Hepatocyte (in vitro differentiated cells): ENCODE data around the gene ORM1. TPM values are rescaled to one million over a fixed set of nuclear protein-coding genes. Genes with fewer than 3 reads are reported as not detected.

Source experiments
- DNase-seq: peaks from one replicate; pipeline ENCODE4 v3.0.0-alpha.2; 2016; ENCODE audit warnings: low spot score
- H2AFZ ChIP-seq: fragments of 200-600 bp; sonication (generic); 2 replicates; pipeline ENCODE4 v1.6.0; 2016; ENCODE audit warnings: antibody characterized with exemption, mild to moderate bottlenecking
- H3K27ac ChIP-seq: fragments of 200-600 bp; sonication (generic); 2 replicates; pipeline ENCODE4 v1.5.1; 2016; ENCODE audit warnings: mild to moderate bottlenecking
- H3K27me3 ChIP-seq: fragments of 200-600 bp; sonication (generic); 2 replicates; pipeline ENCODE4 v1.6.1; 2016
- H3K36me3 ChIP-seq: fragments of 200-600 bp; sonication (generic); replicated peaks from 2 replicates; pipeline ENCODE4 v1.5.1; 2016; ENCODE audit warnings: low read depth; ENCODE audit not compliant: insufficient read depth
- H3K4me1 ChIP-seq: fragments of 200-600 bp; sonication (generic); 2 replicates; pipeline ENCODE4 v1.5.1; 2016; ENCODE audit warnings: mild to moderate bottlenecking, moderate library complexity; ENCODE audit not compliant: insufficient read depth
- H3K4me2 ChIP-seq: fragments of 200-600 bp; sonication (generic); 2 replicates; pipeline ENCODE4 v1.6.0; 2016
- H3K4me3 ChIP-seq: fragments of 200-600 bp; sonication (generic); 2 replicates; pipeline ENCODE4 v1.5.1; 2016; ENCODE audit warnings: mild to moderate bottlenecking
- H3K79me2 ChIP-seq: fragments of 200-600 bp; sonication (generic); 2 replicates; pipeline ENCODE4 v1.6.0; 2017; ENCODE audit warnings: mild to moderate bottlenecking
- H3K9me2 ChIP-seq: fragments of 200-600 bp; sonication (generic); replicated peaks from 2 replicates; pipeline ENCODE4 v1.6.0; 2017; ENCODE audit warnings: mild to moderate bottlenecking; ENCODE audit not compliant: insufficient read depth
- H3K9me3 ChIP-seq: fragments of 200-600 bp; sonication (generic); 2 replicates; pipeline ENCODE4 v1.5.1; 2016; ENCODE audit warnings: low read depth, mild to moderate bottlenecking
- H4K20me1 ChIP-seq: fragments of 200-600 bp; sonication (generic); 2 replicates; pipeline ENCODE4 v1.6.0; 2016; ENCODE audit warnings: mild to moderate bottlenecking; ENCODE audit not compliant: insufficient read depth, poor library complexity, severe bottlenecking
- EZH2 ChIP-seq: fragments of 200-600 bp; sonication (generic); IDR thresholded peaks from 2 replicates; pipeline ENCODE4 v1.6.1; 2016; ENCODE audit warnings: antibody characterized with exemption, mild to moderate bottlenecking, borderline replicate concordance
- EZH2phosphoT487 ChIP-seq: fragments of 200-600 bp; sonication (generic); IDR thresholded peaks from one replicate; pipeline ENCODE4 v1.6.1; 2018; ENCODE audit warnings: antibody characterized with exemption, mild to moderate bottlenecking, low read depth, moderate library complexity; ENCODE audit not compliant: unreplicated experiment, severe bottlenecking
- WGBS: methylation state at CpG from one replicate; pipeline ENCODE4 v1.1.6; 2016; ENCODE audit warnings: low lambda C conversion rate; ENCODE audit errors: missing lambda C conversion rate; 5-methylcytosine and 5-hydroxymethylcytosine counted together
- polyA plus RNA-seq: library from polyadenylated mRNA; unstranded; fragments of >200 nt; fragmentation: Nextera tagmentation; extraction: Ambion mirVana; gene quantifications from 2 replicates; pipeline ENCODE4 v1.2.1, GENCODE V29; 2016
- total RNA-seq: library from RNA; depleted of rRNA; stranded (reverse); fragments of >200 nt; gene quantifications from 2 replicates; pipeline ENCODE4 v1.2.3, GENCODE V29; 2014
- TF ChIP-seq, protein P1 (sequence below): fragments of 200-600 bp; sonication (generic); IDR thresholded peaks from 2 replicates; pipeline ENCODE4 v1.5.1; 2016; ENCODE audit warnings: antibody characterized with exemption, mild to moderate bottlenecking; ENCODE audit not compliant: poor library complexity

The ORM1 gene
- total and polyA plus RNA-seq, 2 experiments from 2014 or later = 472 to 976 TPM

- no peak for DNase-seq
- no peaks in the 10 kb centered on the region for H4K20me1 ChIP-seq
- H3K4me1 ChIP-seq = no peaks in the 10 kb centered on the region
These were observed 10.4 kb upstream of the ORM1 start for GRCh38 chr9:114312513-114312875.

GRCh38 chr9:114313186-114313585 is 9.7 kb upstream of the ORM1 start:
- H3K27ac ChIP-seq = no peak overlapping the region
- H3K79me2 ChIP-seq = no peaks in the 10 kb centered on the region
- H3K4me1 ChIP-seq = peaks cover 2% of the 10 kb centered on the region
- no peak overlapping the region for H2AFZ ChIP-seq
- TF ChIP-seq EZH2phosphoT487 (no peak), EZH2 (no peak)
- TF ChIP-seq, protein P1, sequence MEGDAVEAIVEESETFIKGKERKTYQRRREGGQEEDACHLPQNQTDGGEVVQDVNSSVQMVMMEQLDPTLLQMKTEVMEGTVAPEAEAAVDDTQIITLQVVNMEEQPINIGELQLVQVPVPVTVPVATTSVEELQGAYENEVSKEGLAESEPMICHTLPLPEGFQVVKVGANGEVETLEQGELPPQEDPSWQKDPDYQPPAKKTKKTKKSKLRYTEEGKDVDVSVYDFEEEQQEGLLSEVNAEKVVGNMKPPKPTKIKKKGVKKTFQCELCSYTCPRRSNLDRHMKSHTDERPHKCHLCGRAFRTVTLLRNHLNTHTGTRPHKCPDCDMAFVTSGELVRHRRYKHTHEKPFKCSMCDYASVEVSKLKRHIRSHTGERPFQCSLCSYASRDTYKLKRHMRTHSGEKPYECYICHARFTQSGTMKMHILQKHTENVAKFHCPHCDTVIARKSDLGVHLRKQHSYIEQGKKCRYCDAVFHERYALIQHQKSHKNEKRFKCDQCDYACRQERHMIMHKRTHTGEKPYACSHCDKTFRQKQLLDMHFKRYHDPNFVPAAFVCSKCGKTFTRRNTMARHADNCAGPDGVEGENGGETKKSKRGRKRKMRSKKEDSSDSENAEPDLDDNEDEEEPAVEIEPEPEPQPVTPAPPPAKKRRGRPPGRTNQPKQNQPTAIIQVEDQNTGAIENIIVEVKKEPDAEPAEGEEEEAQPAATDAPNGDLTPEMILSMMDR = no peak
- no peaks in the 10 kb centered on the region for H3K27me3 ChIP-seq
- DNase-seq = no peak
- no peaks in the 10 kb centered on the region for H3K36me3 ChIP-seq
- 92% methylated on average over 8 of the region's 8 CpGs for WGBS
- no peak overlapping the region for H3K4me3 ChIP-seq
- no peaks in the 10 kb centered on the region for H3K9me3 ChIP-seq
- H4K20me1 ChIP-seq = no peaks in the 10 kb centered on the region
- H3K4me2 ChIP-seq = no peak overlapping the region
- H3K9me2 ChIP-seq = no peaks in the 10 kb centered on the region

More at GRCh38 chr9:114312513-114312875, 10.4 kb upstream of the ORM1 start:
- no peak for TF ChIP-seq EZH2
- TF ChIP-seq EZH2phosphoT487 = no peak
- TF ChIP-seq, protein P1 = no peak
- Histone ChIP-seq H3K9me2 (no peaks in the 10 kb centered on the region), H3K4me3 (no peak overlapping the region), H3K36me3 (no peaks in the 10 kb centered on the region), H2AFZ (no peak overlapping the region), H3K79me2 (no peaks in the 10 kb centered on the region), H3K27me3 (no peaks in the 10 kb centered on the region), H3K4me2 (no peak overlapping the region), H3K27ac (no peak overlapping the region), H3K9me3 (no peaks in the 10 kb centered on the region)
- WGBS = 88% methylated on average over 8 of the region's 8 CpGs

GRCh38 chr9:114314256-114314867 is 8.5 kb upstream of the ORM1 start:
- H3K36me3 ChIP-seq = no peaks in the 10 kb centered on the region
- no peak for DNase-seq
- TF ChIP-seq, protein P1 = no peak
- TF ChIP-seq EZH2phosphoT487 = no peak
- TF ChIP-seq EZH2 = no peak
- H3K27me3 ChIP-seq = no peaks in the 10 kb centered on the region
- H3K9me3 ChIP-seq = no peaks in the 10 kb centered on the region
- no peak overlapping the region for H3K4me3 ChIP-seq
- H3K4me1 ChIP-seq = peaks cover 3% of the 10 kb centered on the region
- no peak overlapping the region for H2AFZ ChIP-seq
- no peaks in the 10 kb centered on the region for H3K79me2 ChIP-seq
- no peak overlapping the region for H3K27ac ChIP-seq
- no peak overlapping the region for H3K4me2 ChIP-seq
- 89% methylated on average over 7 of the region's 7 CpGs for WGBS
- no peaks in the 10 kb centered on the region for H4K20me1 ChIP-seq
- H3K9me2 ChIP-seq = no peaks in the 10 kb centered on the region
